ENCODE data around the gene HDAC7.

The HDAC7 gene

GRCh38 chr12:47785036-47785886 is 34.4 kb downstream of the HDAC7 start:
- ChIA-PET POLR2A (no interaction called here), CTCF (interaction anchor here (0.8 to 35.8 kb wide), 8 partner anchors 8 to 59 kb away, joined by 3 to 1524 read pairs (median 6); partner anchors contain the start of genes ENDOU and RPAP3)
- no peak for DNase-seq (ENCODE audit: extremely low spot score)
- TF ChIP-seq, protein P1, sequence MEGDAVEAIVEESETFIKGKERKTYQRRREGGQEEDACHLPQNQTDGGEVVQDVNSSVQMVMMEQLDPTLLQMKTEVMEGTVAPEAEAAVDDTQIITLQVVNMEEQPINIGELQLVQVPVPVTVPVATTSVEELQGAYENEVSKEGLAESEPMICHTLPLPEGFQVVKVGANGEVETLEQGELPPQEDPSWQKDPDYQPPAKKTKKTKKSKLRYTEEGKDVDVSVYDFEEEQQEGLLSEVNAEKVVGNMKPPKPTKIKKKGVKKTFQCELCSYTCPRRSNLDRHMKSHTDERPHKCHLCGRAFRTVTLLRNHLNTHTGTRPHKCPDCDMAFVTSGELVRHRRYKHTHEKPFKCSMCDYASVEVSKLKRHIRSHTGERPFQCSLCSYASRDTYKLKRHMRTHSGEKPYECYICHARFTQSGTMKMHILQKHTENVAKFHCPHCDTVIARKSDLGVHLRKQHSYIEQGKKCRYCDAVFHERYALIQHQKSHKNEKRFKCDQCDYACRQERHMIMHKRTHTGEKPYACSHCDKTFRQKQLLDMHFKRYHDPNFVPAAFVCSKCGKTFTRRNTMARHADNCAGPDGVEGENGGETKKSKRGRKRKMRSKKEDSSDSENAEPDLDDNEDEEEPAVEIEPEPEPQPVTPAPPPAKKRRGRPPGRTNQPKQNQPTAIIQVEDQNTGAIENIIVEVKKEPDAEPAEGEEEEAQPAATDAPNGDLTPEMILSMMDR (IDR thresholded peaks at IDR 0.05; ENCODE audit: control extremely low read depth, extremely low read depth, low read depth, missing control alignments): no peak

DNA sequence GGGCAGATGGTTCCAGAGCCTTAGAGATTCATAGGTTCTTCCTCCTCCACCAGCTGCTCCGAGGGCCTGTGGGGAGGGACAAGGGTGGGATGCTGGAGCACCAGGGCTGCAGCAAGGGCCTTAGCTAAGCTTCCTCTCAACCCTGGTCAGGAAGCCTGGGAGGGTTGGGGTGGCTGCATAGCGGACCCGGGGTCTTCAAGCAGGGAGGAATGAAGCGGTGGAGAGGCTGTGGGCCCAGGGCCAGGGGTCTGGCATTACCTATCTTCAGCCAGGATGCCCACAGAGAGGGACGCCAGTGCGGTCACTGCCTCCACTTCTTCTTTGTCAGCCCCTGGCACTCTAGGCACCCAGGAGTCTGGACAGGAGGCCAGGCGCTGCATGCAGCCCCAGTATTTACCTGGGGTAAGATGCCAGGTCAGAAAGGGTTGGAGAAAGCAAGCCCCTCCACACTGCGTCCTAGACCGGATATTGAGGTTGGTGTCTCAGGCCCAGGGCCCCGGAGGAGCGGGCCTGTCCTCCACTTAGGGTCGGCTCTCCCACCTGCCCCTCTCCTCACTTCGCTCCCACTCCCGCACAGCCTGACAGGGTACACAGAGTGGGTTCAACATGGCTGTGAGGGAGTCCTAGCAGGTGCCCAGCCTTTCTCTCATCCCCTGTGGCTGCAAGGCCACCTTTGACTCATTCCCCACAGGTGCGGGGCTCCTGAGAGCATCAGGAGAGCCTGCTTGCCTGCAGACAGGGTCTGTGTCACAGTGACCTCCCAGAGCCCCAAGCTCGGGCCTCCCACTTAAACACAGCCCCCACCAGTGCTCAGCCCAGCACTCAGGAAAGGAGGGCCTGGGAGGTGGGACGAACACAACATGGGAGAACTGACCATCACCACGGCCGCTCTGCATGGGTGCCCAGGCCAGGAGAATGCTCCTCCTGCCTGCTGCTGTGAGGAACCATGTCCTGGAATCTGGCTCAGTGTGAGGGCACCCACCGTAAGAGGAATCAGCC is 35.6 kb downstream of the HDAC7 start:
- POLR2A ChIA-PET: no interaction called here
- DNase-seq (ENCODE audit: extremely low spot score): no peak
- CTCF ChIA-PET: interaction anchor here (1.0 to 35.8 kb wide), 6 partner anchors 17 to 58 kb away, joined by 3 to 1524 read pairs (median 45); partner anchors contain the start of genes ENDOU and RPAP3
- TF ChIP-seq, protein P1 (IDR thresholded peaks at IDR 0.05; ENCODE audit: control extremely low read depth, extremely low read depth, low read depth, missing control alignments): no peak

- ChIA-PET CTCF (interaction anchor here (2.5 to 35.8 kb wide), 5 partner anchors 15 to 57 kb away, joined by 11 to 1524 read pairs (median 120); partner anchors contain the start of genes ENDOU, RAPGEF3 and RPAP3), POLR2A (no interaction called here)
- DNase-seq (ENCODE audit: extremely low spot score): no peak
- TF ChIP-seq, protein P1 (IDR thresholded peaks at IDR 0.05; ENCODE audit: control extremely low read depth, extremely low read depth, low read depth, missing control alignments): no peak
These were observed 36.5 kb downstream of the HDAC7 start for GRCh38 chr12:47783024-47783755.

DNA sequence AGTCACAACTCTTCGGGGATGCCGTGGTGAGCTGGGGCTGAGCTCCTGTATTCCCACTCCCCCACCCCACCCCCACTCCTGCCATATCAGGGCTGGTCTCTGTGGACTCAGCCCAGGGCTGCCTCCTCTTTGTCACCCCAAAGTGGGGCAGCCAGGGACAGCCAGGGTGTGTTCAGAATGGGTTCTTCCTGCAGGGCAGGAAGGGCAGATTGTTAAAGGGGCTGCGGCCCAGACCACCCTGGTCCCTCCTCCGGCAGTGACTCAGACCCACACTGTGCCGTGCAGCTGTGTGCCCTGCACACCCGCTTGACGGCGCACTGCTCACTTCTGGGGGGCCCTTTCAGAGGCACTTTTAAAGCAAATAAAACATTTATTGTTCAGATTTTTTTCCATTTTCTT is 37.3 kb downstream of the HDAC7 start:
- POLR2A ChIA-PET: no interaction called here
- DNase-seq (ENCODE audit: extremely low spot score): no peak
- TF ChIP-seq, protein P1 (IDR thresholded peaks at IDR 0.05; ENCODE audit: control extremely low read depth, extremely low read depth, low read depth, missing control alignments): no peak
- CTCF ChIA-PET: interaction anchor here (0.9 to 35.8 kb wide), 10 partner anchors 9 to 415 kb away, joined by 3 to 1524 read pairs (median 10); partner anchors contain the start of genes ENDOU, RAPGEF3, RPAP3 and SLC48A1

GRCh38 chr12:47781479-47782371 is 38.0 kb downstream of the HDAC7 start:
- TF ChIP-seq, protein P1 (IDR thresholded peaks at IDR 0.05; ENCODE audit: control extremely low read depth, extremely low read depth, low read depth, missing control alignments): no peak
- POLR2A ChIA-PET: no interaction called here
- DNase-seq (ENCODE audit: extremely low spot score): no peak
- CTCF ChIA-PET: interaction anchor here (0.9 to 35.8 kb wide), 12 partner anchors 9 to 416 kb away, joined by 3 to 1524 read pairs (median 10); partner anchors contain the start of genes ENDOU, RAPGEF3, RPAP3 and SLC48A1

Data from GM10248 (cell line).